Thyroid gland (tissue), 4 donors: ENCODE measurements around the gene FYB1. TPM values are rescaled to one million over a fixed set of nuclear protein-coding genes. Genes with fewer than 3 reads are reported as not detected.
"Not testable (repeated sequence)": the region's sequence is repeated elsewhere in the genome, so short reads cannot be mapped to it uniquely, and the experiment has no call there.

Experiments used
- DNase-seq, 2 donors: peaks; one replicate each; pipeline ENCODE4 v3.0.0-alpha.2; 2019
- H3K27ac ChIP-seq, 3 donors: fragments of 200-600 bp; sonication (generic); 1 replicate in 2 of 3; 2 replicates in 1 of 3; pipeline ENCODE4 v1.5.1; 2016 to 2019; ENCODE audit warnings: mild to moderate bottlenecking in 1 of 3, moderate library complexity in 1 of 3
- H3K27me3 ChIP-seq: fragments of 200-600 bp; sonication (generic); one replicate; pipeline ENCODE4 v1.5.1; 2019
- H3K36me3 ChIP-seq, 2 donors: fragments of 200-600 bp; sonication (generic); one replicate each; pipeline ENCODE4 v1.5.1; 2016 to 2019
- H3K4me1 ChIP-seq, 2 donors: fragments of 200-600 bp; sonication (generic); one replicate each; pipeline ENCODE4 v1.5.1; 2017 to 2019
- H3K4me3 ChIP-seq, 3 donors: fragments of 200-600 bp; sonication (generic); replicated peaks in 1 of 3; 1 replicate in 2 of 3; 2 replicates in 1 of 3; pipeline ENCODE4 v1.5.1; 2016; ENCODE audit warnings: mild to moderate bottlenecking in 1 of 3
- H3K9me3 ChIP-seq: fragments of 200-600 bp; sonication (generic); one replicate; pipeline ENCODE4 v1.5.1; 2017
- CTCF ChIP-seq, 6 experiments: fragments of 200-600 bp in 3 of 6; fragments of 450-650 bp in 3 of 6; sonication (generic) in 3 of 6; IDR thresholded peaks; one replicate each; pipeline ENCODE4 v1.5.1; 2016 to 2019; ENCODE audit warnings: antibody characterized with exemption in 6 of 6, mild to moderate bottlenecking in 2 of 6, inconsistent platforms in 1 of 6, moderate library complexity in 1 of 6
- POLR2A ChIP-seq, 2 donors: fragments of 450-650 bp; IDR thresholded peaks; one replicate each; pipeline ENCODE4 v1.6.1; 2017; ENCODE audit warnings: antibody characterized with exemption in 2 of 2, mild to moderate bottlenecking in 2 of 2, moderate library complexity in 1 of 2
- WGBS, 2 donors: methylation state at CpG; one replicate each; pipeline ENCODE4 v1.1.5; 2017; 5-methylcytosine and 5-hydroxymethylcytosine counted together
- intact Hi-C: fragments of 100-400 bp; cut with DNase I; formaldehyde crosslinking; loops from one replicate; pipeline ENCODE4 v1.15.1; 2023
- total RNA-seq, 4 donors: library from RNA; depleted of rRNA; stranded (reverse); fragments of >200 nt; gene quantifications; one replicate each; pipeline ENCODE4 v1.2.3, GENCODE V29; 2016

The FYB1 gene
- total RNA-seq, 4 donors from 2014 or later = 2.4 to 15.6 (median 3.7) TPM

GRCh38 chr5:39236718-39237117 is 17.4 kb upstream of the FYB1 start:
- no peaks in the 10 kb centered on the region for H3K36me3 ChIP-seq
- no peak overlapping the region for H3K27ac ChIP-seq
- TF ChIP-seq POLR2A (IDR thresholded peaks at IDR 0.05) (no peak), CTCF (IDR thresholded peaks at IDR 0.05) (no peak)
- H3K4me1 ChIP-seq = no peaks in the 10 kb centered on the region
- intact Hi-C loops = no loop called here
- H3K27me3 ChIP-seq = no peaks in the 10 kb centered on the region
- no peak for DNase-seq
- H3K9me3 ChIP-seq = no peaks in the 10 kb centered on the region
- WGBS, 2 donors = 22 to 45% methylated on average over 1 of the region's 1 CpG
- no peak overlapping the region for H3K4me3 ChIP-seq

- TF ChIP-seq POLR2A (IDR thresholded peaks at IDR 0.05) (no peak), CTCF (IDR thresholded peaks at IDR 0.05) (no peak)
- Histone ChIP-seq H3K36me3 (no peaks in the 10 kb centered on the region), H3K27ac (no peak overlapping the region), H3K4me1 (no peaks in the 10 kb centered on the region), H3K4me3 (no peak overlapping the region), H3K9me3 (no peaks in the 10 kb centered on the region), H3K27me3 (no peaks in the 10 kb centered on the region)
- no peak for DNase-seq
- intact Hi-C loops = no loop called here
- 88 to 90% methylated on average over 3 of the region's 3 CpGs for WGBS, 2 donors
Observed at GRCh38 chr5:39235648-39236047, 16.3 kb upstream of the FYB1 start.

- intact Hi-C loops, DNase-seq, H3K27ac ChIP-seq, H3K36me3 ChIP-seq, H3K4me3 ChIP-seq, H3K9me3 ChIP-seq, H3K4me1 ChIP-seq, H3K27me3 ChIP-seq: not testable (repeated sequence)
- WGBS, 2 donors = 87 to 91% methylated on average over 1 of the region's 1 CpG
Observed at GRCh38 chr5:39234494-39234893, 15.1 kb upstream of the FYB1 start.

- no peak for DNase-seq
- TF ChIP-seq CTCF (IDR thresholded peaks at IDR 0.05) (no peak), POLR2A (IDR thresholded peaks at IDR 0.05) (no peak)
- intact Hi-C loops = no loop called here
- Histone ChIP-seq H3K4me3 (no peak overlapping the region), H3K9me3 (no peaks in the 10 kb centered on the region), H3K4me1 (no peaks in the 10 kb centered on the region), H3K27me3 (no peaks in the 10 kb centered on the region), H3K36me3 (no peaks in the 10 kb centered on the region), H3K27ac (no peak overlapping the region)
- 85 to 90% methylated on average over 2 of the region's 2 CpGs for WGBS, 2 donors
Observed at GRCh38 chr5:39233783-39234182, 14.4 kb upstream of the FYB1 start.

- Histone ChIP-seq H3K36me3 (no peaks in the 10 kb centered on the region), H3K9me3 (no peaks in the 10 kb centered on the region), H3K4me1 (no peaks in the 10 kb centered on the region), H3K4me3 (no peak overlapping the region), H3K27me3 (no peaks in the 10 kb centered on the region), H3K27ac (no peak overlapping the region)
- intact Hi-C loops = no loop called here
- no peak for TF ChIP-seq POLR2A (IDR thresholded peaks at IDR 0.05)
- no peak for TF ChIP-seq CTCF (IDR thresholded peaks at IDR 0.05)
- WGBS, 2 donors = 65 to 68% methylated on average over 4 of the region's 4 CpGs
- no peak for DNase-seq
Observed at GRCh38 chr5:39231705-39232525, 12.6 kb upstream of the FYB1 start.
